Naive B cell (primary cell): ENCODE measurements around the gene GTF3A. TPM values are rescaled to one million over a fixed set of nuclear protein-coding genes. Genes with fewer than 3 reads are reported as not detected.

Source experiments
- ATAC-seq, 2 donors: fragments of 150-1000 bp; cut with Tn5 transposase; 2 replicates each; pipeline ENCODE4 v1.10.0; 2021; ENCODE audit warnings: low read depth in 2 of 2, mild to moderate bottlenecking in 2 of 2, moderate library complexity in 2 of 2
- DNase-seq: peaks from one replicate; pipeline ENCODE4 v3.0.0; 2022
- H3K27ac Mint-ChIP-seq, 6 donors: one replicate each; pipeline ENCODE4 v1.8.0; 2020 to 2022; ENCODE audit warnings: mild to moderate bottlenecking in 6 of 6, mixed read lengths in 6 of 6, moderate library complexity in 5 of 6, inconsistent platforms in 2 of 6
- H3K27me3 Mint-ChIP-seq, 3 donors: one replicate each; pipeline ENCODE4 v1.8.0; 2021 to 2022; ENCODE audit warnings: mixed read lengths in 3 of 3, mild to moderate bottlenecking in 1 of 3
- H3K36me3 Mint-ChIP-seq, 2 donors: one replicate each; pipeline ENCODE4 v1.8.0; 2020 to 2022; ENCODE audit warnings: mixed read lengths in 2 of 2, inconsistent platforms in 1 of 2, mild to moderate bottlenecking in 1 of 2
- H3K4me1 Mint-ChIP-seq, 3 donors: one replicate each; pipeline ENCODE4 v1.8.0; 2020 to 2022; ENCODE audit warnings: mixed read lengths in 3 of 3, inconsistent platforms in 1 of 3, mild to moderate bottlenecking in 1 of 3, moderate library complexity in 1 of 3
- H3K4me3 Mint-ChIP-seq, 8 donors: one replicate each; pipeline ENCODE4 v1.8.0; 2020 to 2022; ENCODE audit warnings: mild to moderate bottlenecking in 8 of 8, mixed read lengths in 8 of 8, moderate library complexity in 8 of 8, inconsistent platforms in 2 of 8
- H3K9me3 Mint-ChIP-seq, 7 donors: one replicate each; pipeline ENCODE4 v1.8.0; 2020 to 2022; ENCODE audit warnings: mixed read lengths in 7 of 7, mild to moderate bottlenecking in 5 of 7, inconsistent platforms in 2 of 7, moderate library complexity in 1 of 7
- polyA plus RNA-seq, 6 donors: library from polyadenylated mRNA; unstranded; fragments of 300-500 nt; fragmentation: Illumina TruSeq; gene quantifications; one replicate each; pipeline ENCODE4 v1.2.3, GENCODE V29; 2021; ENCODE audit warnings: low read depth in 6 of 6

The GTF3A gene
- polyA plus RNA-seq, 6 donors from 2014 or later, result 373 to 631 (median 487) TPM

DNA sequence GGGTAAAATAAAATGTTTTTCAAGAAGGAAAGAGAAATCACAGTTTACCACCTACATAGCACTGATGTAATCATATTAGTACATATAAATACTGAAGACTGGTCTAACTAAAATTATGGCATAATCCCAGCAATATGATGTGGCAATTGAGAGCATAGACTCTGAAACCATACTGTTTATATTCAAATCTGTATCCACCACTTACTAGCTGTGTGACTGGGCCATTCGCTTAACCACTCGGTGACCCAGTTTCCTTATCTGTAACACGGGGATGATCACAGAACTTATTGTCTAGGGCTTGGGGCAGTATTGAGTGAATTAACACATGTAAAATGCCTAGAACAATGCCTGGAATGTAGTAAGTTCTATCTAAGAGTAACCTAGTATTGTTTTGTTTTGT, 13.1 kb upstream of the GTF3A start:
- ATAC-seq, result no peak
- H3K27ac Mint-ChIP-seq, result no peak overlapping the region
- DNase-seq, result no peak
- peaks cover 22 to 56% (median 31%) of the 10 kb centered on the region in 3 donors for H3K27me3 Mint-ChIP-seq
- H3K4me3 Mint-ChIP-seq, result no peak overlapping the region
- peaks cover 0 to 8% (median 4%) of the 10 kb centered on the region in 7 donors for H3K9me3 Mint-ChIP-seq
- peaks cover 0 to 3% (median 0%) of the 10 kb centered on the region in 3 donors for H3K4me1 Mint-ChIP-seq
- H3K36me3 Mint-ChIP-seq, result peaks cover 4 to 14% of the 10 kb centered on the region in 2 donors

DNA sequence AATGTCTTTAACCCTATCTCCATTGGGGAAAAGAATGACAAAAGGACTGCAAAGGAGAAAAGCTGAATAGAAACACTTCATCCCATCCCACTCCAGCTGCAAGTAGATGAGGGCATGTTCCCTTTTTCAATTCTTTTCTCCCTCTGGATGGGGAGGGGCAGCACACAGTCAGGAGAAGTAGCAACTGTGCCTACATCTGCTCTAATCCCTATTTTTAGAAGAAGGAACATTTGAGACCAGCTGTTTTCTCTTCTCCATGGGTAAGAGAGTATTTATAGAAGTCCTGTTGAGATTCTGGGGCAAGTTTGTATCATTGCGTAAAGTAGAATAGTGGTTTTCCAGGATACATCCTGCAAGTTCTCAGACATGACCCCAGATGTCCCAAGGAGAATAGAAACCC, 9.3 kb upstream of the GTF3A start:
- Mint-ChIP-seq H3K4me1 (no peaks in the 10 kb centered on the region), H3K27me3 (peaks cover 16 to 29% (median 22%) of the 10 kb centered on the region in 3 donors), H3K4me3 (no peak overlapping the region), H3K36me3 (peaks cover 2 to 5% of the 10 kb centered on the region in 2 donors), H3K9me3 (peaks cover 0 to 1% (median 0%) of the 10 kb centered on the region in 7 donors), H3K27ac (no peak overlapping the region)
- no peak for DNase-seq
- no peak for ATAC-seq

DNA sequence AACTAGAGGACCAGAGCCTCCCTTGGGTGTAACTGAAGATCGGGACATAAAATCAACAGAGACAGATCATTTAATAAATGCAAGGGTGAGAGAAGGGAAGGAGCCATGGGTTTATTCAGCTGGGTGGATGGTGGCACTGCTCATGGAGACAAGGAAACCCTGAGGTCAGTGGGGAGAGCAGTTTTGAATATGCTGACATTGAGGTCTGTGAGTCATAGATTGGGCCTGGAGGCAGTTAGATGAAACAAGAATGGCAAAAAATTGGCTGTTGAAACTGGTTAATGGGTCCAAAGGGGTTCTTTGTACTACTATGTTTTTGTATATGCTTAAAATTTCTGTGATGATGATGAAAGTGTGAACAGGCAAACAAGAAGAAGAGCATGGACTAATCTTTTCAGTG, 5.1 kb upstream of the GTF3A start:
- no peaks in the 10 kb centered on the region for H3K9me3 Mint-ChIP-seq
- H3K4me1 Mint-ChIP-seq, result peaks cover 0 to 10% (median 0%) of the 10 kb centered on the region in 3 donors
- DNase-seq, result no peak
- ATAC-seq, result no peak
- H3K4me3 Mint-ChIP-seq, result peak overlapping the region in 1 of 8 donors; percentile 24
- peaks cover 6 to 13% (median 12%) of the 10 kb centered on the region in 3 donors for H3K27me3 Mint-ChIP-seq
- H3K36me3 Mint-ChIP-seq, result no peaks in the 10 kb centered on the region
- H3K27ac Mint-ChIP-seq, result peak overlapping the region in 1 of 6 donors; percentile 73

DNA sequence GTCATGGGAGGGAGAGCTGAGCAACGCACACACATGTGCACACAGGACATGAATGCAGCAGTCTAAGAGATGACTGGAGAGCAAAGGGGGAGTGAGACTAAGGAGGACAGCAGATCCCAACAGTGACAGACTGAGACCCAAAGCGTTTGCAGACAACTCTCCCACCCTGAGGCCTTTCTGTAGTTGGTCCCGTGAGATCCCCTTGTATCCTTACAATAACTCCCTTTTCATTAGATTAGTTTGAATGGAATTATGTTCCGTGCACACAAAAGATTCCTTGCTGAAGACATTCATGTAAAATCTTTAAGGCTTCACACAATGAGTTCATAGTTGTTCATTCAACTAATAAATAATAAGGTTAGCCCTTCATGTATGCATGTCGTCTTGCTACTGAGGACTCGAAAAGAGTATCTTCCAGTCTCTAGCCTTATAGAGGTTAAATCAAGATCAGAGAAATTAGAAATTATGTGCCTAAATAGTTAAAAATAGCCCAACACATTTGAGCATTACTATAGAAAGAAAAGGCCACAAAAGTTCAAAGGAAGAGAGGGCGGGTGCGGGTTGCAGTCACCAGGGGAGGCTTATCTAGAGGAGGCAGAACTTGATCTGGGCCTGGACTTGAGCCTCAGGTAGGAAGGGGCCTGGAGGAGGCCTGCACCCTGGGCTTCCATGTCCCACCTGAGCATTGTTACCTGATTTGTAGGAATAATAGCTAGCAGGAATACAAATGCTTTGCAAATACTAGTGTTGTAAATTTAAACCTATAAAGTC, 3.1 kb upstream of the GTF3A start:
- ATAC-seq (no peak), DNase-seq (no peak)
- Mint-ChIP-seq H3K27ac (peak overlapping the region in 1 of 6 donors; percentile 61), H3K4me1 (peaks cover 11 to 23% (median 13%) of the 10 kb centered on the region in 3 donors), H3K36me3 (no peaks in the 10 kb centered on the region), H3K4me3 (peak overlapping the region in 3 of 8 donors; percentile 13 to 87 (median 76)), H3K27me3 (peaks cover 0 to 6% (median 0%) of the 10 kb centered on the region in 3 donors), H3K9me3 (no peaks in the 10 kb centered on the region)

DNA sequence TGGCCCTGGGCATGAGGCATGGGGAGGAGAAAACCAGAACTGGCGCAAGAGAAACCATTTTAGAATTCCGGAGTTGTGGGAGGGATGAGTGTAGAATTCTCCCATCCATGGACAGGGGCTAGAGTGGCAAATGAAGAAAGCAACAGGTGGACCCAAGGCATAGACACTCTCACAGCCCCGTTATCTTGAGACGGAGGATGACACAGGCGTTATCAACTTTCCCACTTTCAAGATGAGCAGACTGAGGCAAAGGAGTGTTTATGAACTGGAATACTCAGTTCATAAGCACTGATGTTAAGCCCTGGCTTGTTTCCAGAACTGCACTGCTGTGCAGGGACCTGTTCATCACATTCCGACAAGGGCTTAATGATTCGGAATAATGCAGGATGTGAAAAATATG, 1.1 kb upstream of the GTF3A start:
- Mint-ChIP-seq H3K4me3 (peak overlapping the region; percentile 79 to 95 (median 90)), H3K27ac (peak overlapping the region in 5 of 6 donors; percentile 9 to 96 (median 81)), H3K4me1 (peaks cover 28 to 43% (median 33%) of the 10 kb centered on the region in 3 donors), H3K27me3 (peaks cover 0 to 3% (median 0%) of the 10 kb centered on the region in 3 donors), H3K9me3 (no peaks in the 10 kb centered on the region), H3K36me3 (peaks cover 0 to 9% of the 10 kb centered on the region in 2 donors)
- ATAC-seq, result no peak
- DNase-seq, result no peak

DNA sequence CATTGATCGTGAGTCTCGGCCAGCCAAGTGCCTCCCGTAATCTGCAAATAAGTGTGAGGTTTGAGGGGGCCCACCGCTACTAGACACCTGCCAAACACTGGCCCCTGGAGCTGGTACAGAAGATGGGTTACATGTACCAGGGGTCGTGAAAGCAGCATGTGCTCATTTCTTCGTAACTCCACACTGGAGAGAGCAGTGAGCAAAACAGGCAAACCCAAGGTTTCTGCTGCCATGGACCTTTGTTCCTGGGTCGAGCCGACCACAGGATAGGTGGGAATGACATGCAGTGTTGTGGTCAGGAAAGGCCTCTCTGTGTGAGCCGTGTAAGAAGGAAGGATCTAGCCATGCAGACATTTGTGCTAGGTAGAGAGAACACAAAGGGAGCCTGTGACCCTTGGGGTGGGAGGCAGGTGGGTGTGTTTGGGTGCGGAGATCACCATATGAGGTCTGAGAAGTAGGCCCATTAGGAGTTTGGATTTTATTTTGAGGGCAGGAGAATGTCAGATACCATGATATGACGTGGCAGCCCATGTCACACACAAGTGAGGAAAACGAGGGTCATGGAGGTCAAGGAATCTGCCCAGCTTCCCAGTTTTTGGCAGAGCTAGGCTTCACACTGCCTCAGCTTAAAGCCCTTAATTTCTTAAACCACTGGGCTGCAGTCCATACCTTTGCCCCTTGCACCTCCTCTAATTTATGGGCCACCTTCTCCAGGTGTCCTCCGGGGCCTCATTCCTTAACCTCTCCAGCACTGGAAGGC, 919 bp downstream of the GTF3A start:
- no peak for ATAC-seq
- peaks cover 30 to 46% (median 37%) of the 10 kb centered on the region in 3 donors for H3K4me1 Mint-ChIP-seq
- H3K9me3 Mint-ChIP-seq, result no peaks in the 10 kb centered on the region
- H3K27ac Mint-ChIP-seq, result peak overlapping the region; percentile 90 to 98 (median 95)
- peak overlapping the region; percentile 80 to 99 (median 94) for H3K4me3 Mint-ChIP-seq
- H3K36me3 Mint-ChIP-seq, result peaks cover under 1 to 12% of the 10 kb centered on the region in 2 donors
- no peak for DNase-seq
- no peaks in the 10 kb centered on the region for H3K27me3 Mint-ChIP-seq

DNA sequence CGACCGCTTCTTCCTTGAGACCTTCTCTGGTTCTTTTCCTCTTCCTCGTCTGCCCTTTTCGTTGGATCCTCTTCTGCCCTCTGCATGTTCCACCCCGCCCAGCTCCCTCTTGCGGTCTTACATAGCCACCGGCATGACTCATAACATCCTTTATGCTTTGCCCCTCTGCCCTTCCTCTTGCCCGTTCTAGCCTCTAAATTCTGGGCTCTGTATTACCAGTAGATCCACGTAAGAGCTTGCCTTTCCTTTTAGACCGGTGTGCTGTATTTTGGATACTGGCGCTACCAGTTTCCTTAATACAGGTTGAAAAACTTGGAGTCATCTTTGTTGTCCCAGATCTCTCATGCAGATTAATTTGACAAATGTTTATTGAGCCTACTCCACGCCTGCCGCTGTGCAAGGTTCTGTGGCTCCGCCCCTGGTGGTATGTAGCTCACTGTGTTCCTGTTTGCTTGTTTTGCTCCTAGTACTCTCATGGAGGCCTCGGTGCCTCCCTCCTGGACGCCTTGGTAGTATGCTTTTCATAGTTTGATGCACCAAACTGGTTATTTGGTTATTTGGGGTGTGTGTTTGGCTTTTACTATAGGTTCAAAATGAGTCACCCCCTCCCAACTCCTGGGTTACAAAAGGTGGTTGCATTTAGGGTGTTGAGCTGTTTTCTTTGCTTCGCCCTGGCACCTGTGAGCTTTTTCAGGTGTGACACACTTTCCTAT, 1.7 kb downstream of the GTF3A start:
- peak; percentile 74 to 78 for ATAC-seq
- Mint-ChIP-seq H3K9me3 (no peaks in the 10 kb centered on the region), H3K36me3 (peaks cover 8 to 20% of the 10 kb centered on the region in 2 donors), H3K27ac (peak overlapping the region; percentile 90 to 98 (median 95)), H3K4me3 (peak overlapping the region; percentile 80 to 99 (median 94)), H3K4me1 (peaks cover 30 to 46% (median 37%) of the 10 kb centered on the region in 3 donors), H3K27me3 (no peaks in the 10 kb centered on the region)
- peak; percentile 78 for DNase-seq

DNA sequence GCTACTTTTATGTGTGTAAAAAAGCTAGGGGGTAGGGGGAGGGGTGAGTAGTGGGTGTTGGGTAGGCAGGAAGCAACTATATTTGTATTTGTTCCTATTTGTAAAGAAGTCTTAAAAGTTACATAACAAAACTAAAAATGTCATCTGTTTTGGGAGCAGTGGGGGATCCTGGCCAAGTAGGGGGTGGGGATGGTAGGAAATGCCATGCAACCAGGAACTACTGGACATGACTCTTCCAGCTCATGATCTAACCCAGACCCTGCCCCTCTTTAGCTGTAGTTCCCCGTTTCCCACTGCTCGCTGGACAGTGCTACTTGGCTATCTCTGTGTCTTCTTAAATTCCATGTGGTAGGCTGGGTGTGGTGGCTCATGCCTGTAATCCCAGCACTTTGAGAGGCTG, 3.2 kb downstream of the GTF3A start:
- peaks cover 30 to 46% (median 37%) of the 10 kb centered on the region in 3 donors for H3K4me1 Mint-ChIP-seq
- H3K9me3 Mint-ChIP-seq, result no peaks in the 10 kb centered on the region
- peak overlapping the region in 5 of 6 donors; percentile 20 to 72 (median 60) for H3K27ac Mint-ChIP-seq
- no peak for ATAC-seq
- peak overlapping the region in 6 of 8 donors; percentile 32 to 95 (median 49) for H3K4me3 Mint-ChIP-seq
- peaks cover 10 to 25% of the 10 kb centered on the region in 2 donors for H3K36me3 Mint-ChIP-seq
- DNase-seq, result no peak
- no peaks in the 10 kb centered on the region for H3K27me3 Mint-ChIP-seq

DNA sequence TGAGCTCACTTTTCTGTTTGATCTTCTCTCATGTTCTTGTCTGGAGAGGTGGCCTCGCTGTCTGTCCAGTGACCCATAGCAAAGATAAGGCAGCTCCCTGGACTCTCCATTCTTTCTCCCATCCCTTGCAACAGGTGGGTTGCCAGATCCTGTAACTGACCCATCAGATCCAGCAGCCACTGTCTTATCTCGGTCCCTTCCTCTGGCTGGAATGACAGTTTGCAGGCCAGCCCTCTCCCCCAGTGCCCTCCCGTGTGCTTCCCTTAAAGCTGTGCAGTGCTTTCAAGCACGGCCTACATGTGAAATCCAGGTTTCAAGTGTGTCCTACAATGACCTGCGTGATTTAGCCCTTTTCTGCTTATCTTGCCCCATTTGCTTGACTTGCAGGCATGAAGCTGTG, 3.7 kb downstream of the GTF3A start:
- H3K9me3 Mint-ChIP-seq, result no peaks in the 10 kb centered on the region
- H3K4me1 Mint-ChIP-seq, result peaks cover 30 to 45% (median 37%) of the 10 kb centered on the region in 3 donors

DNA sequence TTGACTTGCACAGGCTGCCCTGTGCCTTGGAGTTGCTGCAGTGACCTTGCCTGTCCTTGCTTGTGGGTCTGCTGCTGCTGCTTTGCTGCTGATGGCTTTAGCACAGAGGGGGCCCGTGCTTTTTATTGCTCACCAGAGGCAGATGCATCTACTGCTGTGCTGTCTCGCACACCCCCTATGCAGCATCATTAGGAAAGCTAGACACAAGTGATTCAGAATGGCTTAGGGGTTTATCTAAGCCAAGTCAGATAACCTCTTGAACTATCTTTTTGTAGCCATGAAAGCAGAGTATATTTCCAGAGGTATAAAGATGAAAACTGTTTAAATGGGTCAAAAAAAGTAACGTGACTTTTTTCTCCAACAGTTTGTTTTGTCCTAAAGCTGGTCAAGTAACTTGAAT, 7.8 kb downstream of the GTF3A start:
- Mint-ChIP-seq H3K4me1 (peaks cover 11 to 20% (median 14%) of the 10 kb centered on the region in 3 donors), H3K36me3 (peaks cover 23 to 33% of the 10 kb centered on the region in 2 donors), H3K27me3 (no peaks in the 10 kb centered on the region), H3K4me3 (no peak overlapping the region), H3K27ac (no peak overlapping the region), H3K9me3 (peaks cover 0 to 2% (median 0%) of the 10 kb centered on the region in 7 donors)
- DNase-seq (no peak), ATAC-seq (no peak)

More for the DNA sequence above, 3.7 kb downstream of the GTF3A start:
- no peak for DNase-seq
- no peak for ATAC-seq
- H3K27me3 Mint-ChIP-seq, result no peaks in the 10 kb centered on the region
- H3K27ac Mint-ChIP-seq, result peak overlapping the region in 3 of 6 donors; percentile 62 to 82 (median 67)
- H3K4me3 Mint-ChIP-seq, result peak overlapping the region in 6 of 8 donors; percentile 29 to 72 (median 39)
- peaks cover 10 to 29% of the 10 kb centered on the region in 2 donors for H3K36me3 Mint-ChIP-seq

DNA sequence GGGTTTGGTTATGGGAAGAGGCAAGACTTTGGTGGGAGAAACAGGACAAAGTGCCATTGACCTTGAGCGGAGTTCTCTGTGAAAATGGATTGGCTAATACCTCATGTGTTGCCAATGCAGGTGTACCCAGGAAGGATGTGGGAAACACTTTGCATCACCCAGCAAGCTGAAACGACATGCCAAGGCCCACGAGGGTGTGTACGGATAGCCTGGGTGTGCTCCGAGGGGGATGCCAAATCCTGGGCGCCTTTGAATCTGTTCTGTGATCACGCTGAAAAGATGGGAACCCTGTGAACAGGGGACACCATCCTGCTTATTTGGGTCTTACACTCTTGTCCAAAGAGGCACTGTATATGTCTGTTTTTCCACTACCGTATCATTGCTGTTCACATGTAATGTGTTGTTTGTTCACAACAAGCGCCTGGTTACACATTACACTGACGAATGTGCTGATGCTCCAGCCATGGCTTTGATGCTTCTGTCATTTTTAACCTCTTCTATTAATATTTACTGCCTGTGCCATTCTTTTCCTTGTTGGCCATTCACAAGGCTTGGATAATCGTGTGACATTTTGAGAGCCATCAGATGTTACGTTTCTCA, 8.3 kb downstream of the GTF3A start:
- no peak for DNase-seq
- no peak for ATAC-seq
- Mint-ChIP-seq H3K27me3 (no peaks in the 10 kb centered on the region), H3K27ac (peak overlapping the region in 2 of 6 donors; percentile 21 to 39), H3K36me3 (peaks cover 28 to 36% of the 10 kb centered on the region in 2 donors), H3K4me3 (no peak overlapping the region), H3K4me1 (peaks cover 11 to 20% (median 15%) of the 10 kb centered on the region in 3 donors), H3K9me3 (peaks cover 0 to 2% (median 0%) of the 10 kb centered on the region in 7 donors)

DNA sequence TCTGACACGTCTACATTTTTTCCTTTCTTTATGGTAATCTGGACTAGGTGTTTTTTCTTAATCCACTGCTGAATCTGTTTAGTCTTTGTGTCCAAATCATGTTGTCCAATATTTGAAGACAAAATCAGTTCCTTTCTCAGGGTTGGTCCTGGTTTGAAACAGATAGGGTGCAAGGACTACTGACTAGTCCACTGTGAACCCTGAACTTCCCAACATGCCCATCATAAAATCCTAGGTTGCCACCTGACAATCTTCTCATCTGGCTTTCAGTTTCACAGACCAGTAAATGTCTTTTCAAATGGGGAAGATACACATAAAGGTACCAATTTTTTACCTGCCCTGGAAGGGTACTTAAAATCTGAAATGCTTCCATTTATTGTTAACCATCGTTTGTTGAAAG, 12.7 kb downstream of the GTF3A start:
- H3K9me3 Mint-ChIP-seq, result peaks cover 0 to 2% (median 0%) of the 10 kb centered on the region in 7 donors
- H3K36me3 Mint-ChIP-seq, result peaks cover 20 to 29% of the 10 kb centered on the region in 2 donors
- DNase-seq (no peak), ATAC-seq (no peak)
- H3K27ac Mint-ChIP-seq, result peak overlapping the region in 2 of 6 donors; percentile 70 to 75
- peaks cover 30 to 34% (median 30%) of the 10 kb centered on the region in 3 donors for H3K4me1 Mint-ChIP-seq
- H3K4me3 Mint-ChIP-seq, result peak overlapping the region in 1 of 8 donors; percentile 72
- H3K27me3 Mint-ChIP-seq, result no peaks in the 10 kb centered on the region
